ENCODE data around the gene MTA1.

MTA1 gene

DNA sequence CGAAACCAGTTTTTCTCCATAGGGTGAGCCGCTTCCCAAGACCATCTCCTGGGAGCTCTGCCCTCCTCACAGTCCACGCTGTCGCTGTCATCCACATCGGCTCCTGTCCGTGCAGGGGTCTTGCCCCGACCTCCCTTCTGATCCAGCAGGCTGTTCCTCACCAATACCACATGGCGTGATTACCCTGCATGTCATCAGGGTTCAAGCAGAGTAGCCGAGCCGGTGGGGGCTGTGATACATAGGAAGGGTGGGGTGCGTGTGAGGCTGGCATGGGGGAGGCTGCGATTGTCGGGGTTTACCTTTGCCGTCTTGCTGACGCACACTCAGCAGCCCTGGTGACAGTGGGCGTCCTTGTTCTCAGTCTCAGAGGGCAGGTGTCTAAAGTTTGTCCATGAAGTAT, 88.4 kb downstream of the MTA1 start:
- Histone ChIP-seq H3K36me3 (ENCODE audit: low read length) (no peaks in the 10 kb centered on the region), H3F3A (ENCODE audit: insufficient read depth) (no peaks in the 10 kb centered on the region), H3K4me3 (ENCODE audit: insufficient read depth, low read length, poor library complexity, severe bottlenecking) (no peak overlapping the region)

GRCh38 chr14:105508601-105509000, 89.0 kb downstream of the MTA1 start:
- TF ChIP-seq EZH2phosphoT487 (conservative IDR thresholded peaks at IDR 0.05; ENCODE audit: low read length), result no peak
- TF ChIP-seq, protein P1, sequence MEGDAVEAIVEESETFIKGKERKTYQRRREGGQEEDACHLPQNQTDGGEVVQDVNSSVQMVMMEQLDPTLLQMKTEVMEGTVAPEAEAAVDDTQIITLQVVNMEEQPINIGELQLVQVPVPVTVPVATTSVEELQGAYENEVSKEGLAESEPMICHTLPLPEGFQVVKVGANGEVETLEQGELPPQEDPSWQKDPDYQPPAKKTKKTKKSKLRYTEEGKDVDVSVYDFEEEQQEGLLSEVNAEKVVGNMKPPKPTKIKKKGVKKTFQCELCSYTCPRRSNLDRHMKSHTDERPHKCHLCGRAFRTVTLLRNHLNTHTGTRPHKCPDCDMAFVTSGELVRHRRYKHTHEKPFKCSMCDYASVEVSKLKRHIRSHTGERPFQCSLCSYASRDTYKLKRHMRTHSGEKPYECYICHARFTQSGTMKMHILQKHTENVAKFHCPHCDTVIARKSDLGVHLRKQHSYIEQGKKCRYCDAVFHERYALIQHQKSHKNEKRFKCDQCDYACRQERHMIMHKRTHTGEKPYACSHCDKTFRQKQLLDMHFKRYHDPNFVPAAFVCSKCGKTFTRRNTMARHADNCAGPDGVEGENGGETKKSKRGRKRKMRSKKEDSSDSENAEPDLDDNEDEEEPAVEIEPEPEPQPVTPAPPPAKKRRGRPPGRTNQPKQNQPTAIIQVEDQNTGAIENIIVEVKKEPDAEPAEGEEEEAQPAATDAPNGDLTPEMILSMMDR (IDR thresholded peaks at IDR 0.05; ENCODE audit: insufficient read depth, low read length, poor library complexity, severe bottlenecking), result no peak
- Histone ChIP-seq H3K9me3 (ENCODE audit: insufficient read depth, low read length) (no peaks in the 10 kb centered on the region), H3F3A (ENCODE audit: insufficient read depth) (no peaks in the 10 kb centered on the region), H3K27me3 (ENCODE audit: low read length) (no peaks in the 10 kb centered on the region), H3K9me2 (replicated peaks; ENCODE audit: insufficient read depth, low read length) (no peaks in the 10 kb centered on the region), H2AFZ (ENCODE audit: low read depth, low read length, severe bottlenecking) (no peak overlapping the region), H3K36me3 (ENCODE audit: low read length) (no peaks in the 10 kb centered on the region), H3K9ac (ENCODE audit: low read length) (no peak overlapping the region), H3K4me3 (ENCODE audit: insufficient read depth, low read length, poor library complexity, severe bottlenecking) (no peak overlapping the region), H3K79me2 (ENCODE audit: insufficient read depth, low read length) (no peaks in the 10 kb centered on the region), H4K20me1 (ENCODE audit: low read depth, low read length) (no peaks in the 10 kb centered on the region), H3K27ac (ENCODE audit: low read depth, low read length) (no peak overlapping the region), H3K4me2 (ENCODE audit: low read depth, low read length, poor library complexity, severe bottlenecking) (no peak overlapping the region)

More for the DNA sequence above, 88.4 kb downstream of the MTA1 start:
- Histone ChIP-seq H4K20me1 (ENCODE audit: low read depth, low read length) (no peaks in the 10 kb centered on the region), H3K9me3 (ENCODE audit: insufficient read depth, low read length) (no peaks in the 10 kb centered on the region), H3K27ac (ENCODE audit: low read depth, low read length) (no peak overlapping the region), H3K4me2 (ENCODE audit: low read depth, low read length, poor library complexity, severe bottlenecking) (no peak overlapping the region), H2AFZ (ENCODE audit: low read depth, low read length, severe bottlenecking) (no peak overlapping the region), H3K27me3 (ENCODE audit: low read length) (no peaks in the 10 kb centered on the region), H3K9me2 (replicated peaks; ENCODE audit: insufficient read depth, low read length) (no peaks in the 10 kb centered on the region), H3K9ac (ENCODE audit: low read length) (no peak overlapping the region), H3K79me2 (ENCODE audit: insufficient read depth, low read length) (no peaks in the 10 kb centered on the region)
- TF ChIP-seq, protein P1 (IDR thresholded peaks at IDR 0.05; ENCODE audit: insufficient read depth, low read length, poor library complexity, severe bottlenecking), result no peak
- no peak for TF ChIP-seq EZH2phosphoT487 (conservative IDR thresholded peaks at IDR 0.05; ENCODE audit: low read length)

DNA sequence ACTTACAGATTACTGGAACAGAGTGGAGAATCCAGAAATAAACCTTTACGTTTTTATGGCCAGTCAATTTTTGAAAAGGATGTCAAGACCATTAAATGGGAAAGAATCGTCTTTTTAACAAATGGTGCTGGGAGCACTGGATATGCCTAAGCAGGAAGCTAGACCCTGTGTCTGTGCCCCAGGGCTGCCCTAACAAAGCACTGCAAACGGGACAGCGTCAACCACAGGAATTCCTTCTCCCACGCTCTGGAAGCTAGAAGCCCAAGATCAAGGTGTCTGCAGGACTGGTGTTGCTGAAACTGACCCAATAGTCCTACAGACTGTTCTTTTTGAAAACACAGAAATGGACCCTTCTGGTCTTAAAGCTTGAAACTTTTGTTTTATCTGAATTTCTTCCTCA, 97.5 kb downstream of the MTA1 start:
- H3K27me3 ChIP-seq (ENCODE audit: low read length), result no peaks in the 10 kb centered on the region
- H3K9me2 ChIP-seq (replicated peaks; ENCODE audit: insufficient read depth, low read length), result no peaks in the 10 kb centered on the region
- H3K4me2 ChIP-seq (ENCODE audit: low read depth, low read length, poor library complexity, severe bottlenecking), result no peak overlapping the region
- no peaks in the 10 kb centered on the region for H3K9me3 ChIP-seq (ENCODE audit: insufficient read depth, low read length)
- no peaks in the 10 kb centered on the region for H3F3A ChIP-seq (ENCODE audit: insufficient read depth)
- no peaks in the 10 kb centered on the region for H3K79me2 ChIP-seq (ENCODE audit: insufficient read depth, low read length)
- no peak overlapping the region for H3K27ac ChIP-seq (ENCODE audit: low read depth, low read length)
- TF ChIP-seq, protein P1 (IDR thresholded peaks at IDR 0.05; ENCODE audit: insufficient read depth, low read length, poor library complexity, severe bottlenecking), result no peak
- TF ChIP-seq EZH2phosphoT487 (conservative IDR thresholded peaks at IDR 0.05; ENCODE audit: low read length), result no peak
- H2AFZ ChIP-seq (ENCODE audit: low read depth, low read length, severe bottlenecking), result no peak overlapping the region
- H3K4me3 ChIP-seq (ENCODE audit: insufficient read depth, low read length, poor library complexity, severe bottlenecking), result no peak overlapping the region
- no peak overlapping the region for H3K9ac ChIP-seq (ENCODE audit: low read length)
- H3K36me3 ChIP-seq (ENCODE audit: low read length), result no peaks in the 10 kb centered on the region
- no peaks in the 10 kb centered on the region for H4K20me1 ChIP-seq (ENCODE audit: low read depth, low read length)

Measured in SU-DHL-6 (cell line).